Cardiac fibroblast (primary cell): ENCODE data around the gene ZC3HAV1L.

Source experiments
- DNase-seq, 2 donors: peaks; one replicate each; pipeline versions ENCODE4 v3.0.0 to v3.0.0-alpha.2; 2010; ENCODE audit warnings: low read depth in 2 of 2
- H3K4me3 ChIP-seq, 2 donors: replicated peaks in 1 of 2; 1 replicate in 1 of 2; 2 replicates in 1 of 2; pipeline ENCODE4 v1.5.1; 2011; ENCODE audit warnings: low read depth in 2 of 2, low read length in 2 of 2, mild to moderate bottlenecking in 2 of 2, moderate library complexity in 1 of 2
- CTCF ChIP-seq: IDR thresholded peaks from one replicate; pipeline ENCODE4 v1.5.1; 2011; ENCODE audit warnings: low read depth, mild to moderate bottlenecking, low read length, inconsistent platforms

ZC3HAV1L gene

GRCh38 chr7:139022286-139022685 is 13.6 kb downstream of the ZC3HAV1L start:
- DNase-seq: no peak
- no peak overlapping the region for H3K4me3 ChIP-seq
- no peak for TF ChIP-seq CTCF

- no peak for TF ChIP-seq CTCF
- no peak overlapping the region for H3K4me3 ChIP-seq
- DNase-seq: no peak
These were observed 16.9 kb downstream of the ZC3HAV1L start for GRCh38 chr7:139018910-139019309.

- H3K4me3 ChIP-seq: no peak overlapping the region
- peak; percentile 63 for TF ChIP-seq CTCF
- peak; percentile 74 to 83 for DNase-seq
These were observed 18.8 kb downstream of the ZC3HAV1L start for GRCh38 chr7:139016931-139017511.

GRCh38 chr7:139011373-139011772 is 24.5 kb downstream of the ZC3HAV1L start:
- TF ChIP-seq CTCF: no peak
- no peak for DNase-seq
- H3K4me3 ChIP-seq: no peak overlapping the region

- no peak for TF ChIP-seq CTCF
- H3K4me3 ChIP-seq: no peak overlapping the region
- DNase-seq: no peak
These were observed 31.3 kb downstream of the ZC3HAV1L start for GRCh38 chr7:139004321-139005090.

GRCh38 chr7:138999414-138999813 is 36.4 kb downstream of the ZC3HAV1L start:
- H3K4me3 ChIP-seq: no peak overlapping the region
- no peak for DNase-seq
- no peak for TF ChIP-seq CTCF
